OCI-LY1 (cell line): Measurements from ENCODE around the gene C4orf46.
"Not testable (repeated sequence)": the region's sequence is repeated elsewhere in the genome, so short reads cannot be mapped to it uniquely, and the experiment has no call there.

ENCODE experiments used
- H2AFZ ChIP-seq: fragments of 200-600 bp; sonication (generic), shearing (Covaris generic); 2 replicates; pipeline ENCODE4 v1.6.0; 2014; ENCODE audit warnings: antibody characterized with exemption, mild to moderate bottlenecking, low read length
- H3F3A ChIP-seq: fragments of 200-600 bp; sonication (generic), shearing (Covaris generic); 2 replicates; pipeline ENCODE4 v1.6.0; 2014; ENCODE audit warnings: mild to moderate bottlenecking, antibody characterized with exemption, low read length, moderate library complexity; ENCODE audit not compliant: insufficient read depth
- H3K27ac ChIP-seq: fragments of 200-600 bp; sonication (generic); 2 replicates; pipeline ENCODE4 v1.5.1; 2014; ENCODE audit warnings: low read length, mixed run types, mild to moderate bottlenecking, low read depth; ENCODE audit not compliant: poor library complexity, severe bottlenecking
- H3K27me3 ChIP-seq: fragments of 200-600 bp; sonication (generic); 2 replicates; pipeline ENCODE4 v1.6.0; 2014; ENCODE audit warnings: antibody characterized with exemption, mild to moderate bottlenecking, low read length, moderate library complexity; ENCODE audit not compliant: insufficient read depth
- H3K36me3 ChIP-seq: fragments of 200-600 bp; sonication (generic); 2 replicates; pipeline ENCODE4 v1.6.1; 2014; ENCODE audit warnings: mild to moderate bottlenecking, antibody characterized with exemption, low read length, moderate library complexity, mixed read lengths; ENCODE audit not compliant: insufficient read depth
- H3K4me1 ChIP-seq: fragments of 200-600 bp; sonication (generic); 2 replicates; pipeline ENCODE4 v1.5.1; 2014; ENCODE audit warnings: mild to moderate bottlenecking, low read length, moderate library complexity; ENCODE audit not compliant: insufficient read depth, severe bottlenecking
- H3K4me2 ChIP-seq: fragments of 200-600 bp; sonication (generic), shearing (Covaris generic); 2 replicates; pipeline ENCODE4 v1.6.1; 2014; ENCODE audit warnings: low read length
- H3K4me3 ChIP-seq: fragments of 200-600 bp; sonication (generic); 2 replicates; pipeline ENCODE4 v1.5.1; 2014; ENCODE audit warnings: low read length, low read depth, mild to moderate bottlenecking, mixed read lengths; ENCODE audit not compliant: poor library complexity, severe bottlenecking
- H3K79me2 ChIP-seq: fragments of 200-600 bp; shearing (Covaris generic); 2 replicates; pipeline ENCODE4 v1.6.1; 2016; ENCODE audit warnings: mixed run types, low read length, mixed read lengths; ENCODE audit not compliant: insufficient read depth
- H3K9ac ChIP-seq: fragments of 200-600 bp; sonication (generic), shearing (Covaris generic); 2 replicates; pipeline ENCODE4 v1.6.1; 2014; ENCODE audit warnings: mild to moderate bottlenecking, low read length, mixed read lengths
- H3K9me2 ChIP-seq: fragments of 200-600 bp; sonication (generic), shearing (Covaris generic); 2 replicates; pipeline ENCODE4 v1.6.1; 2014; ENCODE audit warnings: low read depth, mild to moderate bottlenecking, low read length, mixed read lengths
- H3K9me3 ChIP-seq: fragments of 200-600 bp; shearing (Covaris generic); 2 replicates; pipeline ENCODE4 v1.6.1; 2014; ENCODE audit warnings: low read length, mixed read lengths
- H4K20me1 ChIP-seq: fragments of 200-600 bp; sonication (generic), shearing (Covaris generic); 2 replicates; pipeline ENCODE4 v1.6.0; 2016; ENCODE audit warnings: mild to moderate bottlenecking, low read length; ENCODE audit not compliant: insufficient read depth
- EZH2 ChIP-seq: fragments of 200-600 bp; sonication (generic), shearing (Covaris generic); IDR thresholded peaks from 2 replicates; pipeline ENCODE4 v1.8.0; 2017; ENCODE audit warnings: borderline replicate concordance, mixed run types, mild to moderate bottlenecking, antibody characterized with exemption, low read length, moderate library complexity, mixed read lengths
- TF ChIP-seq, protein P1 (sequence below): fragments of 200-600 bp; sonication (generic), shearing (Covaris generic); IDR thresholded peaks from 2 replicates; pipeline ENCODE4 v1.5.1; 2017; ENCODE audit warnings: mild to moderate bottlenecking, antibody characterized with exemption, low read length, moderate library complexity, mixed read lengths

The C4orf46 gene

DNA sequence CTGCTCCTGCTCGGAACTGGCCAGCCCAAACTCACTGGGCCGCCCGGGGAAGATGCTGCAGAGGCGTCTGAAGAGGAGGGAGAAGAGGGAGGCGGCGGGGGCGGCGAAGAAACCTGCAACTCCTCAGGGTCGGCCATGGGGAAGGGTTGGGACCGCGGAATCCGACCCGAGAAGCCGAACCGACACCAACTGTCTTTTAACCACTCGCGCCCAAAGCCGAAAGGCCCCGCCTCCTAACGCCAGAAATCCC is at the start of gene C4orf46:
Gene C4orf46 (minus strand): TSS at position 223 of the 250 bp plus-strand sequence. CDS start 86 bp downstream, at position 137.
- Histone ChIP-seq H3K9ac (peak within 1 kb of the TSS; percentile 86), H3K9me2 (no peaks in the 10 kb centered on the region), H3K4me3 (peak within 1 kb of the TSS; percentile 87), H3K4me2 (peak within 1 kb of the TSS; percentile 86), H3K36me3 (no peaks in the 10 kb centered on the region), H3K4me1 (peaks cover 23% of the 10 kb centered on the region), H3K27ac (peak within 1 kb of the TSS; percentile 72), H4K20me1 (no peaks in the 10 kb centered on the region), H3K27me3 (no peaks in the 10 kb centered on the region), H2AFZ (no peak within 1 kb of the TSS), H3F3A (no peaks in the 10 kb centered on the region), H3K79me2 (peaks cover 16% of the 10 kb centered on the region), H3K9me3 (no peaks in the 10 kb centered on the region)
- TF ChIP-seq, protein P1, sequence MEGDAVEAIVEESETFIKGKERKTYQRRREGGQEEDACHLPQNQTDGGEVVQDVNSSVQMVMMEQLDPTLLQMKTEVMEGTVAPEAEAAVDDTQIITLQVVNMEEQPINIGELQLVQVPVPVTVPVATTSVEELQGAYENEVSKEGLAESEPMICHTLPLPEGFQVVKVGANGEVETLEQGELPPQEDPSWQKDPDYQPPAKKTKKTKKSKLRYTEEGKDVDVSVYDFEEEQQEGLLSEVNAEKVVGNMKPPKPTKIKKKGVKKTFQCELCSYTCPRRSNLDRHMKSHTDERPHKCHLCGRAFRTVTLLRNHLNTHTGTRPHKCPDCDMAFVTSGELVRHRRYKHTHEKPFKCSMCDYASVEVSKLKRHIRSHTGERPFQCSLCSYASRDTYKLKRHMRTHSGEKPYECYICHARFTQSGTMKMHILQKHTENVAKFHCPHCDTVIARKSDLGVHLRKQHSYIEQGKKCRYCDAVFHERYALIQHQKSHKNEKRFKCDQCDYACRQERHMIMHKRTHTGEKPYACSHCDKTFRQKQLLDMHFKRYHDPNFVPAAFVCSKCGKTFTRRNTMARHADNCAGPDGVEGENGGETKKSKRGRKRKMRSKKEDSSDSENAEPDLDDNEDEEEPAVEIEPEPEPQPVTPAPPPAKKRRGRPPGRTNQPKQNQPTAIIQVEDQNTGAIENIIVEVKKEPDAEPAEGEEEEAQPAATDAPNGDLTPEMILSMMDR: no peak
- no peak for TF ChIP-seq EZH2

DNA sequence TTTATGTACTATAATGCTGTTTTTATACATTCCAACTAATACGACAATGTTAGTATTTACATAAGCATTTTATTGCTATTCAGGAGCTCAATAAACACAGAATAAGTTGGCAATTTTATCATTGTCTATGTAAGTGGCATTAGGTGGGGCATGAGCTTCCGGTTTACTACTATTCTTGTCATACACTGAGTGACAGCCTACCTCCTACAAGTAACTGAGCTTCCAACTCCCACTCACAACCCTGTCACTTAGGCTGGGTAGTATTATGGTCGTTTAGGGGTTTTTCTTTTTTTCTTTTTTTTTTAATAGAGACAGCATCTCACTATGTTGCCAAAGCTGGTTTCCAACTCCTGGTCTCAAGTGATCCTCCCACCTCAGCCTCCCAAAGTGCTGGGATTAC is 44.1 kb upstream of the C4orf46 start:
- Histone ChIP-seq H4K20me1 (no peaks in the 10 kb centered on the region), H3K36me3 (peaks cover 88% of the 10 kb centered on the region), H3K4me3 (no peak overlapping the region), H3K9me3 (no peaks in the 10 kb centered on the region), H2AFZ (no peak overlapping the region), H3K27ac (no peak overlapping the region), H3K79me2 (no peaks in the 10 kb centered on the region), H3K4me2 (no peak overlapping the region), H3K9me2 (no peaks in the 10 kb centered on the region), H3K9ac (no peak overlapping the region), H3K4me1 (no peaks in the 10 kb centered on the region), H3F3A (no peaks in the 10 kb centered on the region), H3K27me3 (no peaks in the 10 kb centered on the region)
- TF ChIP-seq, protein P1: no peak
- no peak for TF ChIP-seq EZH2

DNA sequence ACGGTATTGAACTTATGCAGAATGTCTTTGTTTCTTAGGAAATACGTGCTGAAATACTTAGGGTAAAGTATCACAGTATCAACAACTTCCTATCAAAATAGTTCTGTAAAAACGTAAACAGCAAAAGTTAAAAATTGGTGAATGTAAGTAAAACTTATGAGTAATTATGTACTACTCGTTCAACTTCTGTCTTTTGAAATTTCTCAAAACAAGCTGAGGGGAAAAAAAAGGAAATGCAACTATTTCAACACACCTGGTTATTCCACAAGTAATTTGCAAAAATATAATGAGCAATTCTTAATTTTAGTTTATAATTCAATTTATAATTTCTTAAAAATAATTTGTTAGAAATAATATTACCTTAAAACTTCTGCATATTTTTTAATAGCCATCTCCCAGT is 43.2 kb upstream of the C4orf46 start:
- Histone ChIP-seq H3K9me2 (no peaks in the 10 kb centered on the region), H3K27ac (no peak overlapping the region), H2AFZ (no peak overlapping the region), H3K79me2 (no peaks in the 10 kb centered on the region), H3K4me1 (no peaks in the 10 kb centered on the region), H3K4me3 (no peak overlapping the region), H3K36me3 (peaks cover 94% of the 10 kb centered on the region), H3K27me3 (no peaks in the 10 kb centered on the region), H4K20me1 (no peaks in the 10 kb centered on the region), H3F3A (no peaks in the 10 kb centered on the region), H3K4me2 (no peak overlapping the region), H3K9me3 (no peaks in the 10 kb centered on the region), H3K9ac (no peak overlapping the region)
- no peak for TF ChIP-seq EZH2
- TF ChIP-seq, protein P1: no peak

DNA sequence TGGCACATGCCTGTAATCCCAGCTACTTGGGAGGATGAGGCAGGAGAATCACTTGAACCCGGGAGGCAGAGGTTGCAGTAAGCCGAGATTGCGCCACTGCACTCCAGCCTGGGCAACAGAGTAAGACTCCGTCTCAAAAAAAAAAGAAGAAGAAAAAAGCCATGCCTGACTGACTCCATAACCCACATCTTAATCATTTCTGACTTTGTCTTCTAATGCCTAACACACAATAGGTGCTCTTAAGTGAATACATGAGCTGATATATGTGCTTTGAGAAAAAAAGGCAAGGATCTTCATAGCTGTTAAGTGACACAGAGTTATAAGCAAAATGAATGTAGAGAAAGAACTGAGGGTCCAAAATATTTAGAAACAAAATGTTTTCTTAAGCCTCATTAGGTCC is 40.9 kb upstream of the C4orf46 start:
- not testable (repeated sequence) for H3K9me3 ChIP-seq, H3K79me2 ChIP-seq, H2AFZ ChIP-seq, H3K4me2 ChIP-seq, H3K9me2 ChIP-seq, H3K4me3 ChIP-seq, H4K20me1 ChIP-seq, H3K4me1 ChIP-seq, H3K9ac ChIP-seq, H3K27ac ChIP-seq, H3F3A ChIP-seq, H3K27me3 ChIP-seq
- peaks cover 94% of the 10 kb centered on the region for H3K36me3 ChIP-seq
